Skin epidermis (tissue), 12 donors: ENCODE results near the gene FIGNL1.

Experiments used
- H3K27ac ChIP-seq, 21 experiments: fragments of 200-600 bp; sonication (generic) in 11 of 21; one replicate each; pipeline ENCODE4 v1.5.0; 2020; ENCODE audit warnings: mild to moderate bottlenecking in 3 of 21, inconsistent platforms in 2 of 21, moderate library complexity in 2 of 21
- H3K4me3 ChIP-seq, 7 experiments: fragments of 200-600 bp; sonication (generic) in 2 of 7; one replicate each; pipeline ENCODE4 v1.5.0; 2020; ENCODE audit warnings: inconsistent platforms in 2 of 7, mild to moderate bottlenecking in 2 of 7, moderate library complexity in 1 of 7

FIGNL1 gene, protein sequence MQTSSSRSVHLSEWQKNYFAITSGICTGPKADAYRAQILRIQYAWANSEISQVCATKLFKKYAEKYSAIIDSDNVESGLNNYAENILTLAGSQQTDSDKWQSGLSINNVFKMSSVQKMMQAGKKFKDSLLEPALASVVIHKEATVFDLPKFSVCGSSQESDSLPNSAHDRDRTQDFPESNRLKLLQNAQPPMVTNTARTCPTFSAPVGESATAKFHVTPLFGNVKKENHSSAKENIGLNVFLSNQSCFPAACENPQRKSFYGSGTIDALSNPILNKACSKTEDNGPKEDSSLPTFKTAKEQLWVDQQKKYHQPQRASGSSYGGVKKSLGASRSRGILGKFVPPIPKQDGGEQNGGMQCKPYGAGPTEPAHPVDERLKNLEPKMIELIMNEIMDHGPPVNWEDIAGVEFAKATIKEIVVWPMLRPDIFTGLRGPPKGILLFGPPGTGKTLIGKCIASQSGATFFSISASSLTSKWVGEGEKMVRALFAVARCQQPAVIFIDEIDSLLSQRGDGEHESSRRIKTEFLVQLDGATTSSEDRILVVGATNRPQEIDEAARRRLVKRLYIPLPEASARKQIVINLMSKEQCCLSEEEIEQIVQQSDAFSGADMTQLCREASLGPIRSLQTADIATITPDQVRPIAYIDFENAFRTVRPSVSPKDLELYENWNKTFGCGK

DNA sequence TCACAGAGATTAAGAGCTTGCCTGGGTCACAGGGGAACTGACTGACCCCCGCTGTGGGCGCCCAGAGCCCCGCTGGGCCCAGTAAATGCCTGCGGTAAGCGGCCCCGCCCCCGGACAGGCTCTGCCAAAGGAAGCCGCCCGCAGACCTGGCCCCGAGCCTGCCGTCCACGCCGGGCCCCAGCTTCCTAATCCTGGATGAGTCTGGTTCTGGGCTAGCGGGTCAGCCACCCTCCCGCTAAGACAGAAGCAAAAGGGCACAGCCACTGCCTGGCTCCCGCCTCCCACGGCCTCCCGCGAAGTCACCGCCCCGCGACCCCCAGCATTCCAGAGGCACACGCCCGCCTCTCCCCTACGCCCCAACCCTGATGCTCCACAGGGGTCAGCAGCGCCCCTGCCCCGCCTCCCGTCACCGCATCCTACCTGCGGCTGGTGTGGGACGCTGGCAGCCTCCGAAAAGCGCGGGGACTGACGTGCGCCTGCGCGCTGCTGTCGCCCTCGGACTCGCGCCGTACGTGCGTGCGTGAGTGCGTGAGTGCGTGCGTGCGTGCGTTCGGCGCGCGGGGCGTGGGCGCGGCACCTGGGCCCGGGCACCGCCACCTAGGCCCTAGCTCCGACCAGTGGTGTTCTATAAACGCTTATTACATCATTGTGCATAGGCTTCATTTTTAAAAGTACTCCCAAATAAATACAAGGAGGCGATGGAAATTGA lies at the start of gene FIGNL1:
FIGNL1 (minus strand) TSS at position 470 of the 709 bp plus-strand sequence. CDS start 3,063 bp downstream, outside the sequence.
- peak within 1 kb of the TSS; percentile 3 to 90 (median 79) for H3K27ac ChIP-seq
- peak within 1 kb of the TSS; percentile 52 to 85 (median 72) for H3K4me3 ChIP-seq

- Histone ChIP-seq H3K27ac (no peak overlapping the region), H3K4me3 (no peak overlapping the region)
Observed at GRCh38 chr7:50499092-50499491, 48.9 kb upstream of the FIGNL1 start.

DNA sequence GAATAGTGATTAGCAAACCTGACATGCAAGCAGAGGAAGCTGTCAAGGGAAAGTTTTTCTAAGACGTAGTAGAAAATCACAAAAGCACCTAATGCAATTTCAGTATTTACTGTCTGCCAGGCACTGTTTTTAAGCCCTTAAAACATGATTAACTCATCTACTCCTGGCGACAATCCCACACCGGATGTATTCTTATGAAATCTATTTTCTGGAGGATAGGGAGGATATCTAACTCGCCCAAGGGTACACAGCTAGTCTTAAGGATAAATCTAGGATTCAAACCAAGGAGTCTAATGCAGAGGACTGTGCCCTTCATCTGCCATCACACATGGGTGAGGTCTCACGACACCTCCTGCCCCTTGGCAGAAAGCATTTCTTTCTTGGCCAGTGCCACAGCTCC lies 47.8 kb upstream of the FIGNL1 start:
- Histone ChIP-seq H3K27ac (no peak overlapping the region), H3K4me3 (no peak overlapping the region)

GRCh38 chr7:50497068-50497642 lies 47.0 kb upstream of the FIGNL1 start:
- H3K4me3 ChIP-seq: no peak overlapping the region
- H3K27ac ChIP-seq: no peak overlapping the region

DNA sequence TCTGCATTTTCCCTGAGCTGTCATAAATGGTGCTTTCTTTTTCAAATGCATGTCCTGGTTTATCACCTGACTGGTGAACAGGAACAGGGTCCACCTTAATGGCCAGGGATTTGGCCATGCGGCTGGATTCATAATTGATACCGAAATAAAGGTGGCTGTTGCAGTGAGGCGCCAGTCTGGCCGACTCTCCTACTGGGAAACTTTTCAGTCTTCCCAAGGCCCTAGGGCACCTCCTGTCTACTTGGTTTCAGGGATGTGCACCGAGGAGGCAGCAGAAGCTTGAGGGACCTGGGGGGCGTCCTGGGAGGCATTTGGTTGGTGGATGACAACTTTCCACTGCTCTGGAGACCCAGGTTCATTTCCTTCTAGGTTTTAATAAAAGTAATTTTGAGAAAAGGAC lies 46.4 kb upstream of the FIGNL1 start:
- Histone ChIP-seq H3K4me3 (no peak overlapping the region), H3K27ac (no peak overlapping the region)

DNA sequence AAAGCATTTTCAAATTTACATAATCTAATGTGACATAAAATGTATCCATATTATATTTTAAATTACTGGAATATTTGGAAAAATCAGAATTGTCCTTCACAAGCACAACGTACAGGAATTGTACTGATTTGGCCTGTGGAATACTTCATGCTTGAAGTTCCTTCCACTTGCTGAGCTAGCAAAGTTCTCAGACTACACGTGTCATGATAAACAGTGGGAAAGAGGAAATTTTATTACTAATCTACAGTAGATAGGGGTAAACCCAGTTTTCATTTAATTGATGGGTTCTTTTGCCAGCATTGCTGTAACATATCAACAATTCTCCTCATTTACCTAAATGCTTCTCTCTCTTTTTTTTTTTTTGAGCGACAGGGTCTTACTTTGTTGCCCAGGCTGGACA lies 45.6 kb upstream of the FIGNL1 start:
- no peak overlapping the region for H3K27ac ChIP-seq
- H3K4me3 ChIP-seq: no peak overlapping the region

DNA sequence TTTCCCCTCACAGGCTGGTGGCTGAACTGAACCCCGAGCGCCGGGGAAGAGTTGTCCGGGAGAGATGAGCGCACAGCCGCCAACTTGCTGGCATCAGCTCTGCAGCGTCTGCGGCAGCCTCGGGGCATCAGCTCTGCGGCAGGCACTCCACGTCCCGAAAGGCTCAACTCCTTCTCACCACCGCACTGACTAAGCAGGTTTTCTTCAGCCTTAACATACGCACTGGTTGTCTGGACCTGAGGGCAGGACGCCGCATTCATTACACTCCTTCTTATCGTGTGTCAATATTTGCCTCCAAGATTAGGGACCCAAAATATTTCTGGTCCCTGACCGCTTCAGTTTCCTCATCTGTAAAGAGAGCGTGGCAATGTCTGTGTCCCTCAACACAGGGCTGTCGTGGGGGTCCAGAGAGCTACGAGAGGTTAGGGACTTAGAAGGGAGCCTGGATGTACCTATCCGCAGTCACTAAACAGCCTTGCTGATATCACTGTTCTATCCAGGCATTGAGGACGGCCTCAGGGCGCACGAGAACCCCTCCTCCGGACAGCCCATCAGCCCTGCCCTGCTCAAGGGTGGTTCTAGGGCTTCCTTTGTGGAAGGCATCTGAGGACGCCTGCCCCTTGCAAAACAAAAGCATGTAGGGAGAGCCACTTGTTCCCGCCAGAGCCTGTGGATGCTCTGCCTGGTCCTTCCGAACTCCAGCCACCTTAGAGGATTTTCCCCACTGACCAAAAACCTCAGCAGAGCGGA lies 42.8 kb upstream of the FIGNL1 start:
- Histone ChIP-seq H3K4me3 (no peak overlapping the region), H3K27ac (no peak overlapping the region)

DNA sequence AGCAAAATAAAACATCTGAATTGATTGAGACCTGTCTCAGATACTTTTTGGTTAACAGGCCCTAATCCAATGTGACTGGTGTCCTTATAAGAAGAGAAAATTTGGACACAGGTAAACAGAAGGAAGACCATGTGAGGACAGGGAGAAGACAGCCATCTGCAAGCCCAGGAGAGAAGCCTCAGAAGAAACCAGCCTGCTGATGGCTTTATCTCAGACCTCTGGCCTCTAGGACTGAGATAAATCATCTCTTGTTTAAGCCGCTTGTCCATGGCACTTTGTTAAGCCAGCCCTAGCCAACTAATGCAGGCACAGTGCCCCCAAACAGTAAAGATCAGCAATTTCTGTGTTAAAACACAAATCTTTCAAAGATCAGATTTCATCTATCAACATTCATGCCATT lies 41.8 kb upstream of the FIGNL1 start:
- H3K4me3 ChIP-seq: no peak overlapping the region
- no peak overlapping the region for H3K27ac ChIP-seq

- Histone ChIP-seq H3K27ac (no peak overlapping the region), H3K4me3 (no peak overlapping the region)
Observed at GRCh38 chr7:50491209-50491608, 41.1 kb upstream of the FIGNL1 start.

- Histone ChIP-seq H3K4me3 (no peak overlapping the region), H3K27ac (no peak overlapping the region)
Observed at GRCh38 chr7:50488379-50488778, 38.2 kb upstream of the FIGNL1 start.

DNA sequence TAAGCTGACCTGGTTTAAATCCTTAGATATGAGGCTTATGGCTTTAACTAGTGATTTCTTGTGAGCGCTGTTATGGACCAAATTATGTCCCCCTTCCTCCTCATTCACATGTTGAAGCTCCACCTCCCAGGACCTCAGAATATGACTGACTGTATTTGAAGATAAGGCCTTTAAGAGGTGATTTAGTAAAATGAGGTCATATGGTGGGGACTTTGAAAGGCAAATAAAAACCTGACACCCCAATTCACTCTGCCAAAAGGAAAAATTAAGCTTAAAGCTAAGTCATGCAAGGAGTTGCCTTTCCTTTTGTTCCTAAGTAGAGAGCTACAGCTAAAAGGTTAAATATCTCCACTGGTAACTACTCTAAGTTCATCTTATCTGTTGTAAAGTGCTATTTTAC lies 36.4 kb upstream of the FIGNL1 start:
- no peak overlapping the region for H3K4me3 ChIP-seq
- H3K27ac ChIP-seq: no peak overlapping the region

GRCh38 chr7:50481867-50482266 lies 31.7 kb upstream of the FIGNL1 start:
- Histone ChIP-seq H3K4me3 (no peak overlapping the region), H3K27ac (no peak overlapping the region)

DNA sequence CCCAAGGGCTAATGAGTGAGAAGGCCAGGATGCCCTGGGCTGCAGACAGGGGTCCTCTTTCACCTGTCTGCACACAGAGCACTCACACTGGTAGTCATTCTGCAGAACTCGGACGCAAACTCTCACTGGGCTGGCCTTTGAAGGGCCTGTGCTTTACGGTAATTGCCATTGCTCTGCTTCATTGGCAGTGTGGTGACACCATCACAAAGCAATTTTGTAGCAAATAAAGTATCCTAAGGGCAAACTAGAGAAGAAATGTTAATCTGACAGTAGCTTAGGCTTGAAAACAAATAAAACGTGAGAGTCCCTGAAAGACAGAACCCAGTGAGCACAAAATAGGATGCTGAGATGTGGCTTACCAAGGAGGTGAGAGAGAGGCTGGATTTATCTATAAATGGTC lies 30.6 kb upstream of the FIGNL1 start:
- Histone ChIP-seq H3K27ac (no peak overlapping the region), H3K4me3 (no peak overlapping the region)

DNA sequence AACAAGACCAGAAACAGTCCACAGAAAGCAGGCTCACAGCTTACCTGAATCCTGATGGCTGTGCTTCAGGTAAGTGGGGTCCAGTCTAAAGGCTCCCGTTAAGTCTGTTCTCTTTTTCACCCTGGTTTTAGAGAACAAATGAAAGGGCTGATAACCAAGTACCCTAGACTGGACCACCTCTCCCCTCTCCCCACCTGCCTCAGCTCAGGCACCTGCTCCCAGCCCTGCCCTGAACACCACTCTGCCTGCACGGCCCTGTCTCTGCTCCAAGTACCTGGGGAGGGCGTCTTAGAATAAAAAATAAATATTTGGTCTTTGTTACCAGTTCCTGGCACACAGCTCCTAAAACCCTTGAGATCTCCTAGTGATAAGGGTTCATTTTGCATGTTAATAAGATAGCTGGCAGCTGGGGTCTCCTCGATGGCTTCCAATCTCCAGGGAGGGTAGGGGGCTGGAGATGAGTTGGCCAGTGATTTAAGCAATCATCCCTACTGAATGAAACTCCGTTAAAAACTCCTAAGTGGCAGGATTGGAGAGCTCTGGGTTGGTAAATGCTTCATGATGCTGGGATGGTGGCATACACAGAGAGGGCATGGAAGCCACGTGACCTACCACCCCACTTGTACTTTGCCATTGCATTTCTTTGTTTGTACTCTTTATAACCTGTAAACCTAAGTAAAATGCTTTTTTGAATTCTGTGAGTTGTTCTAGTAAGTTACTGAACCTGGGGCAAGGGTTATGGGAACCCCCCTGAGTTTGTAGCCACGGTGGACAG lies 29.8 kb upstream of the FIGNL1 start:
- Histone ChIP-seq H3K4me3 (no peak overlapping the region), H3K27ac (no peak overlapping the region)

DNA sequence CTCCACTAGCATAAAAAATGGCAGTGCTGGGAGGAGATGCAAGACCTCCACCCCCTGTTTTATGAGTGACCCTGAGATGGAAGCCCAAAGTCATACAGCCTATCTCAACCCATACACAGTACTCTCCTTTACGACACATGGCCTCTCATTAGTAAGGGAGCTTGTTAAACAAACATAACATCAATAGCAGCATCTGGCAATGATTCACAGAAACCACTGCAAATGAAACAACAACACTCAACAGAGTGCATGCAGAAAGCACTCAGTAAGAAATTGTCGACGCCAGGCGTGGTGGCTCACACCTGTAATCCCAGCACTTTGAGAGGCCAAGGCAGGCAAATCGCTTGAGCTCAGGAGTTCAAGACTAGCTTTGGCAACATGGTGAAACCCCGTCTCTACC lies 27.5 kb upstream of the FIGNL1 start:
- Histone ChIP-seq H3K27ac (no peak overlapping the region), H3K4me3 (no peak overlapping the region)

- Histone ChIP-seq H3K4me3 (no peak overlapping the region), H3K27ac (no peak overlapping the region)
Observed at GRCh38 chr7:50476953-50477625, 26.9 kb upstream of the FIGNL1 start.

DNA sequence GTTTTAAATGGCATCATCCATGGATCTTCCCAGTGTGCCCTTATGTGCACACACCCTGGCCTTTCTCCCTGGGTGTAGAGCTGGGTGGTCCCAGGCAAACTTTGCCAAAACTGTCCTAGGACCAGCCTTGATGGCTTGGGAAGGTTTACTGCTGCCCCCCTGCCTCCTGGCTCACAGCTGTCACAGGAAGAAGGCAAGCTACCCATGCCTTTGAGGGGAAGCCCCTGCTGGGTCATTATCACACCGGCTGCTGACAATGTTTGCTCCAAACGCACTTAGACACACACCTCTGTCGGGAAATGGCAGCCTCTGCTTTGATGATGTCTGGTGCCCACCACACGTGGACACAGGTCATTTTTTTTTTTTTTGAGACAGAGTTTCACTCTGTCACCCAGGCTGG lies 25.2 kb upstream of the FIGNL1 start:
- no peak overlapping the region for H3K4me3 ChIP-seq
- H3K27ac ChIP-seq: no peak overlapping the region

DNA sequence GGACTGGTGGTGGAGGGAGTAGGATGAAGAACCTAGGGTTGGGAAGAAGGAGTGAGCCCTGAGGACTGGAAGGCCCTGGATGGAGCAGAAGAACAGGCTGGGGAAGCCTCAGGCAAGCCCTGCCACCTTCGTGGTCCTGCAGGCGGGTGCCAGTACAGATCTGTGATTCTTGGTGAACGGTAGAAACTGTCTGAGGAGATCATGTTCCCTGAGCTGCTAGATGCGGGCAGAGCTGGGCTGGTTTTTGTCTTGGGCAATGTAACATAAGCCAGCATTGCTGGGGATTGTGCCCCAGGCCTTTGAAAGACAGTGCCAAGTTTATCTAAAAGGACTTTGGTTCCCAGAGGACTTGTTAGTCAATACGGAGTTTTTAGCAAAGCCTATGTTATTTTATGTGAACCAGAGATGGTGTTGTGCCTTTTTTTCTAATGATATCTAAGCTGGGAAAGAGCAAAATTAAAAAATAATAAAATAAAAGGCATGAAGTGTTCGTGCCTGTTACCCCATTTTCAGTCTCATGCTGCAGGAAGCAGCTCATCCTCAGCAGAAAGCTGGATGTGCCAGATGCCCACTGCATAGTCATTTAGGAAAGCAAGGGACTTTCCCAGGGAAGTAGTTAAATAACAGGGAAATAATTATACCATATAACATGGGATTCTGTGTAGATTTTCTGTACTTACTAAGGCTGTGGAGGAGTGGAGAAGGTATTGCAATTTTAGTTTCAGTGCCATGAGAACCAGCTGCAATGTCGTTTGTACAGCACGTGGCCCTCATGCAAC lies 24.4 kb upstream of the FIGNL1 start:
- Histone ChIP-seq H3K4me3 (no peak overlapping the region), H3K27ac (no peak overlapping the region)
